GM18519 (cell line): ENCODE measurements around the gene COX19.
A peak's percentile ranks its signal among the peaks of the same experiment; 100 is the strongest.

Source experiments
- ATAC-seq: cut with Tn5 transposase; IDR thresholded peaks from one replicate; pipeline ENCODE4 v1.9.1; 2021; ENCODE audit warnings: mild to moderate bottlenecking, moderate library complexity; ENCODE audit not compliant: unreplicated experiment, low FRiP score

COX19 gene

DNA sequence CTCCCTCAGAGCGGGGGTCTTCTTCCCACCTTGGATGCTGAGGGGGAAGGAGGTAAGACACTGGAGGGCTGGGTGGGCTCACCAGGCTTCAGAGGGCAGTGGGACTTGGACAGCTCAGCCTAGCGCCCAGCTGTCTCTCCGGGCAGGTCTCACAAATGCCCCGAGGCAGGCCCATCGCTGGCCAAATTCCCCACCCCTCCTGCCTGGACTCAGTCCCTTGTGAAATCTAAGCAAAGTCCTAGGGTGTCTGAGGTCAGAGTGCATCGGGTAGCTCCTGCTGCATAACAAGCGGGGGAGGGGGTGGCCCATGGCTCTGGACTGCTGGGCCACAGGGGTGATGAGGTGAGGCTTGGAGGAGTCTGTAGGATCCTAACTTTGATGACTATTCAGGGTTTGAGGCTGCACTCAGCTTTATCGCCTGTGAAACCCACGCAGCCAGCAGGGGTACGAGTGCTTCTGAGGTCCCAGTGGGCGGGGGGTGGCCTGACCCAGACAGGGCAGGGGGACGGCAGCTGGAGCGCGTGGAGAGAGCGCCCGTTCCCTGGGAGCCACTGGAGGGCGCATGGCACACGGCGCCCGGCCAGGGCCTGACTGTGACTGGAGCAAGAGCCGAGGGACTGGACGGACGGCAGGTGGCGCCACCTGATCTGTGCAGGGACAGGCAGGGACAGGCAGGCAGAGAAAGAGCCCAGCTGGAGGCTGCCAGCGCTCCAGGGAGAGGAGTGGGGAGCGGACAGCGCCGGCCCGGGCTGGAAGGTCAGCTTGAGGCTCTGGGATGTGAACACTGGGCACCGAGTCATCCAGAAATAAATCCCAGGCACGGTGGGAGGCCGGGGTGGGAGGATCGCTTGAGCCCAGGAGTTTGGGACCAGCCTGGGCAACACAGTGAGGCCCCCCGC is 17.6 kb upstream of the COX19 start:
- peak; percentile 73 for ATAC-seq

DNA sequence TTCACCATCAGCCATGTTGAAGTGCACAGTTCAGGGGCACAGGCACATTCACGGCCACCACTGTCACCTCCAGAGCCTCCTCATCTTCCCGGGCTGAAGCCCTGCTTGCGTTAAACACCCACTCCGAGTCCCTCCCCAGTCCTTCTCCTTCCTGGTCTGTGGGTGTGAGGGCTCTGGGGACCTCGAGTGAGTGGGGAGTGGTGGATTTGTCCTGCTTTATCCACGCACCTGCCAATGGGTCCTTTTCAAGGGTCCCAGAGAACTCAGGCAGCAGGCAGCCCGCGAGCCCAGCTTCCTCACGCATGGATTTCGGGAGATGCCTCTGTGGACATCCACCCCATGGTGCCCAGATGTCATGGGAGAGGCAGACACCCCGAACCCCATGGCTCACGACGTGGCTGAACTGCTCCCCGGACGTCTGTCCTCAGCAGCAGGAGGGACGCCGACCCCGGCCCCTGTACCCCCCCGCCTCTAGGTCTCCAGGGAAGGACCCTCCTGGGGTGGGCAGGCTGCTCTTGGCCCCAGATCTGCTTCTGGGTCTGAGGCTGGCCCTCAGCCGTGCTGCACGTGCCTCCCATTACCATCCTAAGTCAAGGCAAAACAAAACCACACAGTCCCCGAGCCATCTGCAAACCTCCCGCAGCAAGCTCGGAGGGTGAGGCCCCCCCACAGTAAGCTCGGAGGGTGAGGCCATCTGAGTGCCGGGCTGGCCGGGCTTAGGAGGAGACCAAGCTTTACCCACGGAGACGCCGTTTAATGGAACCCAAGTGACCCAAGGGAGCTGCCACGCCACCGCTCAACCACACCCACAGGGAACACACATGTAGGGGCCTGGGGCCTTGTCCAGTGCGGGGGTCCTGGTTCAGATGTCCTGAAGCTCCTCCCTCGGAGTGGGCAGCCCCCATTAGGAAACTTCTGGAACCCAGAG is 16.6 kb upstream of the COX19 start:
- ATAC-seq, result no peak

DNA sequence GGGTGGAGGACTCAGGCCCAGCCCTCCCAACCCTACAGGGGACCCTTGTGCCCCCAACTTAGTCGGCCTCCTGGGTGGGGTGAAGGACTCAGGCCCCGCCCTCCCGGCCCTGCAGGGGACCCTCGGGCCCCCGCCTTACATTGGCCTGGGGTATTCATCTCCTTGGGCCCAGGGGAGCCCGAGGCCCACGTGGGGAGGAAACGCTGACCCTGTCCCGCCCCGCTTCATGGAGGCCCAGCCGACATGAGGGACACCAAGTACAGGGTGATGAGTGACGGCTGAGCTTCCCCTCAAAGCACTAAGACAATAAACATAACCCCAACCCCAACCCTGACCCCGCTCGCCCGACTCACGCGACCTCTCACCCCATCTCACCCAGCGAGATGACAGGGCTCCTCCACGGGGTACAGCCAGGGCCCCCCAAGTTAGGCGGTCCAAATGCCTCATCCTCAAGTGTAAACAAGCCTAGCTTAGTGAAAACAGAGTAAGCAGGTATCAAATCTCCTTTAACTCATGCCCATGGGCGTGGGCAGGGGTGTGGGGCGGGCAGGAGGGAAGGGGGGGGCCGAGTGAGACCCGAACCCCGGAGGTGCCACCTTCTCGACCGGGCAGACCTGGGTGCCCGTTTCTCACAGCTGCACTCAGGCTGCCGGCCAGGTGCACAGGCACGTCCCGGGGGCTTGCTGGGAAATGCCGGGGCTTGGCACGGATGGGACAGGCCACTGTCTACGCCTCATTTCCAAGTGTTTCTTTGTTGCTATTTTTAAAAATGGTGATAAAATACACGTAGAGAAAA is 15.8 kb upstream of the COX19 start:
- ATAC-seq, result no peak

DNA sequence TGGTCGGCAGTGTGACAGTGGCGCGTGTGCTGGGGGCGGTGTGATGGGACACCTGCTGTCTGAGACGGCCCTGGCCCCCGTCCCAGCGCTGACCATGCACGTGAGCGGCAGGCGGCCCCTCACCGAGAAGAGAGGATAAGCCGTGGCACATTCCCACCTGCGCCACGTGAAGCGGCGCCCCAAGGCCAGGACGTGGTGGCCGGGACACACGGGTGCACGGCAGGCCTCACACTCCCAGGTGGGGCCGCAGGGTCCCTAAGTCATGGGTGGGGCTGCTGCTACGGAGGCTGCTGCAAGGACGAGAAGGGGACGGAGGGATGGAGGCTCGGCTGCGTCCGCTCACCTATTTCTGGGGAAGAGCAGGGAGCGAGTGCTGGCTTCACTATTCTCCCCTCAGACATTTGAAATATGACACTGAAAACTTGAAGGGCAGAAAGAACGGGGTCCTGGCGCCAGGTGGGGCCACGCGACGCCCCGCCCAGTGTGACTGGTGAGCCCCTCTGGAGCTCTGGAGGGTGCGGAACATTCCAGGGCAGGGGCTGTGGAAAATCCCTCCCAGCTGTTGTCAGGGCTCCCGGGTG is 15.1 kb upstream of the COX19 start:
- no peak for ATAC-seq

DNA sequence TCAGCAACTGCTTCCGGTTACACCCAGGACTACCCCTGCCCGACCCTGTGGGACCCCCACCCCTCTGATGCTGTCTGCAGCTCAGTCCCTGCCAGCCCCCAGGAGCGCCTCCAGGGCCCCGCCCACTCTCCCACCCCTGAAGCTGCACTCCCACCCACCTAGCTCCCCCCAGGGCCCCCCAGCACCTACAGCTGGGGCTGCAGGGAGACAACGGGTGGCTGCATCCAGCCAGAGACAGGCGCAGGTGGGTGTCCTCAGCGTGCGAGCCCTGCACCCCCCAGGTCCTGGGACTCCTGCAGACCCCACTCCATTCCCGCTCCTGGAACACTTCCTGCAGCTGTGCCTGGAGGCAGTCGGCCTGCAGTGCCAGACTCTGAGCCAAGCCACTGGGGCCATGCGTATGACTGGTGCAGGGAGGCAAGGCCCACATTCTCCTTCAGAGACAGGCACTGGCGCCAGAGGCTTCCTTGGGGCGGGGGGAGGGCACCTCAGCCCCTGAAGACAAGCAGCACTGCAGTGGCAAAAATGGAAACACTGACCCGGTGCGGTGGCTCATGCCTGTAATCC is 13.7 kb upstream of the COX19 start:
- ATAC-seq, result no peak

GRCh38 chr7:988426-988911 is 13.1 kb upstream of the COX19 start:
- no peak for ATAC-seq

DNA sequence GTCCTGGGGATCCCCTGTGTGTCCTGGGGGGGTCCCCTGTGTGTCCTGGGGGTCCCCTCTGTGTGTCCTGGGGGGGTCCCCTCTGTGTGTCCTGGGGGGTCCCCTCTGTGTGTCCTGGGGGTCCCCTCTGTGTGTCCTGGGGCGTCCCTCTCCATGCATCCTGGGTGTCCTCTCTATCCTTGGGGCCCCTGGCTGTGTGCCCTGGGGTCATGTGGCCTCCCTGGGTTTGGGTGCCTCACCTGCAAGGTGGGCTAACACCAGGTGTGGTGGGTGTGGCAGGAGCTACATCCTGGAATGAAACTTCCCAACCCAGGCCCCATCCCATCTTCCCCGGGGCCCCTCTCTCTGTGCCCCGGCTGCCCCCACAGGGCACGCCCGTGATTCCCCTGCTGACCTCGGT is 12.6 kb upstream of the COX19 start:
- no peak for ATAC-seq

GRCh38 chr7:986766-987751 is 11.7 kb upstream of the COX19 start:
- ATAC-seq, result no peak

GRCh38 chr7:985915-986741 is 10.8 kb upstream of the COX19 start:
- no peak for ATAC-seq

DNA sequence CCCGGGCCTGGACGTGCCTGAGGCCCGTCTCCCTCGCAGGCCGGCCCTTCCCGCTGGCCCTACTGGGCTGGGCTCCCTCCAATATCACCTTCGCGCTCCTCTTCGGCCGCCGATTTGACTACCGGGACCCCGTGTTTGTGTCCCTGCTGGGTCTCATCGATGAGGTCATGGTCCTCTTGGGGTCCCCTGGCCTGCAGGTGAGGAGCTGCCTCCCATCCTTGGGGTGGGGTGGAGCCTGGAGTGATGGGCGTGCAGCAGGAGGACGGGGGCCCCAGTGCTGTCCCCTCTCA is 9.7 kb upstream of the COX19 start:
- ATAC-seq, result no peak

- ATAC-seq, result no peak
These were observed 9.2 kb upstream of the COX19 start for GRCh38 chr7:984361-985126.

- ATAC-seq, result no peak
These were observed 8.3 kb upstream of the COX19 start for GRCh38 chr7:983616-984071.

GRCh38 chr7:983004-983615 is 7.8 kb upstream of the COX19 start, which contains the start of gene CYP2W1:
Gene CYP2W1 (plus strand): TSS chr7:983181. CDS start chr7:983212, 31 bp downstream.
- no peak for ATAC-seq

DNA sequence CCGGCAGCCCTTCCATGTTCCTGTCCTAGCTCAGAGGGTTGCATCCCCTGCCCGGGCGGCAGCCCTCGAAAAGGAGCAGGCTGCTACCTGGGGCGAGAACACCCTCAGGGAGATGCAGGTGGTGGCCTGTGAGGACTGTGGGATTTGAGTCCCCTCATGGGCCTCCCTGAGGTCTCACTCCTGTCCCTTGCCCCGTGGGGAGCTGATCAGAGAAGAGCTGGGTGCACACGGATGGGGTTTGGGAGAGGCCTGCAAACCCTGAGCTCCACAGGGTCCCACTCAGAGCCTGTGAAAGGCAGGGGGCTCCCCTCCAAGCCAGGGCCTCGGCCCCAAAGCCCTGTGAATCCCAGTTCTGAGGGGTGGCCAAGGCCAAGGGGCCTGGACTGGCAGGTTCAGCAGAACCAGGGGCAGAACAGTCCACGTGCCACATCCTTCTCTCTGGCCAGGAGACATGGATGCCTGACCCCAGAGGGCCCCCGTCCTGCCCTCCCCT is 7.2 kb upstream of the COX19 start:
- no peak for ATAC-seq

DNA sequence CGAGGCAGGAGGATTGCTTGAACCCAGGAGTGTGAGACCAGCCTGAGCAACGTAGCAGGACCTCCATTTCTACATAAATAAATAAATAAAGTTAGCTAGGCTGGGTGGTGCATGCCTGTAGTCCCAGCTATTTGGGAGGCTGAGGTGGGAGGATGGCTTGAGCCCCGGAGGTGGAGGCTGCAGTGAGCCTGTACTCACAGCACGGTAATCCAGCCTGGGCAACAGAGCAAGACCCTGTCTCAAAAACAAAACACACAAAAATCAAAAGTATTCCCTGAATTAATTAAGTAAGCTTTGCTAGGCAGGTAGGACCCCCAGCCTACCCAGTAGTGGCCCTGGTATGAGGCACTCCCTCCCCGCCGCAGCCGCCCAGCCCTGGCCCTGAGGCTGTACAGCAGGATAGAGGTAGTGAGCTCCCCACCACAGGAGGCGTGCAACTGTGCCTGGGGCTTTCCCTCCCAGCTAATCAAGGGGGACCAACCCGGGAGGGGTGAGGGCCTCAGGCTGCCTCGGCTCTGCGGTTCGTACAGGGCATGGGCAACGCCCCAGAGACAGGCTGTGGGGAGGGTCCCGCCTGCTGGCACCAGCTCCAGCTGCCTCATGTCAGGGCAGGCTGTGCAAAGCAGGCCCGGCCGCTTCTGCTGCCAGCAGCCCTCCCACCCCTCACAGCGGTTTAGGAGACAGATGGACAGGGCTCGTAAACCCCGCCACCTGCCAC is 6.6 kb upstream of the COX19 start:
- no peak for ATAC-seq
